Trophoblast cell (in vitro differentiated cells and primary cell): Measurements from ENCODE around the gene TRMU.

Source experiments
- DNase-seq, 2 donors: peaks; one replicate each; pipeline ENCODE4 v3.0.0-alpha.2; 2016
- H2AFZ ChIP-seq: 2 replicates; pipeline ENCODE4 v1.6.1; 2013; ENCODE audit warnings: low read length, moderate library complexity, mild to moderate bottlenecking; ENCODE audit not compliant: insufficient read depth, poor library complexity
- H2AK5ac ChIP-seq: 2 replicates; pipeline ENCODE4 v1.6.1; 2013; ENCODE audit warnings: mild to moderate bottlenecking, low read length
- H2BK120ac ChIP-seq: 2 replicates; pipeline ENCODE4 v1.6.1; 2013; ENCODE audit warnings: low read length, mild to moderate bottlenecking, moderate library complexity; ENCODE audit not compliant: insufficient read depth, poor library complexity
- H2BK12ac ChIP-seq: 2 replicates; pipeline ENCODE4 v1.6.1; 2013; ENCODE audit warnings: mild to moderate bottlenecking, low read length, moderate library complexity
- H2BK5ac ChIP-seq: 2 replicates; pipeline ENCODE4 v1.6.1; 2013; ENCODE audit warnings: low read length, low read depth, moderate library complexity, mild to moderate bottlenecking; ENCODE audit not compliant: poor library complexity
- H3K14ac ChIP-seq: 2 replicates; pipeline ENCODE4 v1.6.1; 2013; ENCODE audit warnings: mild to moderate bottlenecking, low read length
- H3K18ac ChIP-seq: 2 replicates; pipeline ENCODE4 v1.6.1; 2013; ENCODE audit warnings: mild to moderate bottlenecking, low read length
- H3K23ac ChIP-seq: 2 replicates; pipeline ENCODE4 v1.6.1; 2013; ENCODE audit warnings: low read length
- H3K27ac ChIP-seq: 2 replicates; pipeline ENCODE4 v1.5.1; 2013; ENCODE audit warnings: low read depth, mild to moderate bottlenecking, inconsistent platforms, low read length, moderate library complexity
- H3K27me3 ChIP-seq: 2 replicates; pipeline ENCODE4 v1.6.1; 2013; ENCODE audit warnings: inconsistent platforms, mild to moderate bottlenecking, low read length, moderate library complexity; ENCODE audit not compliant: insufficient read depth
- H3K36me3 ChIP-seq, 2 experiments: 1 replicate in 1 of 2; 2 replicates in 1 of 2; pipeline ENCODE4 v1.6.1; 2013; ENCODE audit warnings: low read length in 2 of 2, mild to moderate bottlenecking in 2 of 2, moderate library complexity in 1 of 2; ENCODE audit not compliant: insufficient read depth in 2 of 2, control insufficient read depth in 1 of 2
- H3K4ac ChIP-seq: 2 replicates; pipeline ENCODE4 v1.6.1; 2013; ENCODE audit warnings: low read depth, mild to moderate bottlenecking, low read length, moderate library complexity
- H3K4me1 ChIP-seq, 2 experiments: 1 replicate in 1 of 2; 2 replicates in 1 of 2; pipeline ENCODE4 v1.6.1; 2013; ENCODE audit warnings: low read length in 2 of 2, mild to moderate bottlenecking in 2 of 2, moderate library complexity in 1 of 2; ENCODE audit not compliant: insufficient read depth in 2 of 2, control insufficient read depth in 1 of 2
- H3K4me2 ChIP-seq: 2 replicates; pipeline ENCODE4 v1.6.1; 2013; ENCODE audit warnings: inconsistent platforms, mild to moderate bottlenecking, low read length, moderate library complexity
- H3K4me3 ChIP-seq: 2 replicates; pipeline ENCODE4 v1.5.1; 2013; ENCODE audit warnings: mild to moderate bottlenecking, low read depth, low read length, inconsistent platforms
- H3K79me1 ChIP-seq: one replicate; pipeline ENCODE4 v1.6.1; 2013; ENCODE audit warnings: low read length
- H3K79me2 ChIP-seq: 2 replicates; pipeline ENCODE4 v1.6.1; 2013; ENCODE audit warnings: low read length, mild to moderate bottlenecking; ENCODE audit not compliant: control insufficient read depth, insufficient read depth, poor library complexity
- H3K9ac ChIP-seq: 2 replicates; pipeline ENCODE4 v1.6.1; 2013; ENCODE audit warnings: mild to moderate bottlenecking, low read length
- H3K9me3 ChIP-seq: 2 replicates; pipeline ENCODE4 v1.6.1; 2013; ENCODE audit warnings: low read depth, mild to moderate bottlenecking, control low read depth, inconsistent platforms, low read length; ENCODE audit not compliant: insufficient read depth
- H4K12ac ChIP-seq: 2 replicates; pipeline ENCODE4 v1.6.1; 2013; ENCODE audit warnings: low read depth, mild to moderate bottlenecking, low read length, moderate library complexity
- H4K8ac ChIP-seq: 2 replicates; pipeline ENCODE4 v1.6.1; 2013; ENCODE audit warnings: low read depth, mild to moderate bottlenecking, low read length, moderate library complexity
- H4K91ac ChIP-seq: one replicate; pipeline ENCODE4 v1.6.1; 2013; ENCODE audit warnings: low read depth, mild to moderate bottlenecking, low read length, moderate library complexity
- WGBS: extraction: QIAGEN DNeasy Blood & Tissue Kit; methylation state at CpG from one replicate; pipeline ENCODE4 v1.1.7; 2013; ENCODE audit warnings: missing lambda C conversion rate; ENCODE audit not compliant: insufficient read length, insufficient coverage; ENCODE audit errors: extremely low coverage; 5-methylcytosine and 5-hydroxymethylcytosine counted together

Gene TRMU

GRCh38 chr22:46367707-46368191 is 32.2 kb downstream of the TRMU start:
- Histone ChIP-seq H3K4me1 (peaks cover 0 to 2% of the 10 kb centered on the region in 2 experiments), H2BK120ac (no peak overlapping the region), H3K4me2 (no peak overlapping the region), H3K23ac (no peak overlapping the region), H2AFZ (no peak overlapping the region), H3K79me1 (no peaks in the 10 kb centered on the region), H3K9me3 (peaks cover 2% of the 10 kb centered on the region), H2BK12ac (no peak overlapping the region), H2AK5ac (no peak overlapping the region), H2BK5ac (no peak overlapping the region), H3K27me3 (no peaks in the 10 kb centered on the region), H4K8ac (no peak overlapping the region), H3K4ac (no peak overlapping the region), H3K79me2 (no peaks in the 10 kb centered on the region), H3K14ac (no peak overlapping the region), H3K36me3 (peaks cover 30 to 43% of the 10 kb centered on the region in 2 experiments), H3K4me3 (no peak overlapping the region), H3K9ac (no peak overlapping the region), H3K18ac (no peak overlapping the region), H4K91ac (no peak overlapping the region), H3K27ac (no peak overlapping the region), H4K12ac (no peak overlapping the region)
- no CpG with 5 or more reads among the region's 19 CpGs for WGBS
- peak; percentile 59 to 86 for DNase-seq

GRCh38 chr22:46368422-46368821 is 32.9 kb downstream of the TRMU start:
- no peak overlapping the region for H3K23ac ChIP-seq
- no peaks in the 10 kb centered on the region for H3K79me1 ChIP-seq
- no peak overlapping the region for H3K14ac ChIP-seq
- no peak overlapping the region for H2BK12ac ChIP-seq
- no peak overlapping the region for H4K8ac ChIP-seq
- H3K4me2 ChIP-seq: no peak overlapping the region
- no peak overlapping the region for H4K91ac ChIP-seq
- no peak overlapping the region for H2AFZ ChIP-seq
- no peak overlapping the region for H2AK5ac ChIP-seq
- no peak overlapping the region for H2BK5ac ChIP-seq
- no peak overlapping the region for H3K27ac ChIP-seq
- no peak overlapping the region for H4K12ac ChIP-seq
- no peaks in the 10 kb centered on the region for H3K79me2 ChIP-seq
- no CpG with 5 or more reads among the region's 12 CpGs for WGBS
- no peak overlapping the region for H3K9ac ChIP-seq
- no peak overlapping the region for H3K18ac ChIP-seq
- no peak overlapping the region for H2BK120ac ChIP-seq
- peaks cover 31 to 42% of the 10 kb centered on the region in 2 experiments for H3K36me3 ChIP-seq
- DNase-seq: no peak
- H3K4me1 ChIP-seq: peaks cover 0 to 2% of the 10 kb centered on the region in 2 experiments
- no peak overlapping the region for H3K4ac ChIP-seq
- H3K27me3 ChIP-seq: no peaks in the 10 kb centered on the region
- H3K4me3 ChIP-seq: no peak overlapping the region
- H3K9me3 ChIP-seq: peaks cover 7% of the 10 kb centered on the region

- no peak overlapping the region for H2AK5ac ChIP-seq
- peaks cover 24 to 35% of the 10 kb centered on the region in 2 experiments for H3K36me3 ChIP-seq
- H3K27ac ChIP-seq: no peak overlapping the region
- H3K79me2 ChIP-seq: no peaks in the 10 kb centered on the region
- no peak overlapping the region for H3K4me2 ChIP-seq
- no peak overlapping the region for H3K9ac ChIP-seq
- H2BK120ac ChIP-seq: no peak overlapping the region
- H3K14ac ChIP-seq: no peak overlapping the region
- H3K9me3 ChIP-seq: peaks cover 7% of the 10 kb centered on the region
- no CpG with 5 or more reads among the region's 31 CpGs for WGBS
- no peak overlapping the region for H2BK12ac ChIP-seq
- no peak overlapping the region for H2AFZ ChIP-seq
- H4K8ac ChIP-seq: no peak overlapping the region
- H3K4ac ChIP-seq: no peak overlapping the region
- H3K18ac ChIP-seq: no peak overlapping the region
- H3K79me1 ChIP-seq: no peaks in the 10 kb centered on the region
- no peak overlapping the region for H2BK5ac ChIP-seq
- no peak overlapping the region for H4K12ac ChIP-seq
- no peak overlapping the region for H3K23ac ChIP-seq
- no peak overlapping the region for H3K4me3 ChIP-seq
- H3K27me3 ChIP-seq: no peaks in the 10 kb centered on the region
- no peak for DNase-seq
- H3K4me1 ChIP-seq: peaks cover 0 to 2% of the 10 kb centered on the region in 2 experiments
- no peak overlapping the region for H4K91ac ChIP-seq
These were observed 33.6 kb downstream of the TRMU start for GRCh38 chr22:46368871-46369715.

- no peaks in the 10 kb centered on the region for H3K79me1 ChIP-seq
- H2BK12ac ChIP-seq: no peak overlapping the region
- no peak overlapping the region for H3K4ac ChIP-seq
- H2AK5ac ChIP-seq: no peak overlapping the region
- no peak overlapping the region for H3K23ac ChIP-seq
- H3K9me3 ChIP-seq: peaks cover 7% of the 10 kb centered on the region
- no peak overlapping the region for H3K14ac ChIP-seq
- peaks cover 0 to 2% of the 10 kb centered on the region in 2 experiments for H3K4me1 ChIP-seq
- H3K36me3 ChIP-seq: peaks cover 20 to 30% of the 10 kb centered on the region in 2 experiments
- DNase-seq: no peak
- no peak overlapping the region for H3K18ac ChIP-seq
- no CpG with 5 or more reads among the region's 25 CpGs for WGBS
- no peak overlapping the region for H3K9ac ChIP-seq
- H3K79me2 ChIP-seq: no peaks in the 10 kb centered on the region
- H4K12ac ChIP-seq: no peak overlapping the region
- H4K8ac ChIP-seq: no peak overlapping the region
- H3K27me3 ChIP-seq: no peaks in the 10 kb centered on the region
- H2BK5ac ChIP-seq: no peak overlapping the region
- H3K27ac ChIP-seq: no peak overlapping the region
- no peak overlapping the region for H2BK120ac ChIP-seq
- H3K4me3 ChIP-seq: no peak overlapping the region
- H3K4me2 ChIP-seq: no peak overlapping the region
- H4K91ac ChIP-seq: no peak overlapping the region
- H2AFZ ChIP-seq: no peak overlapping the region
These were observed 34.4 kb downstream of the TRMU start for GRCh38 chr22:46369716-46370583.
